ENCODE data around the gene MACIR. TPM values are rescaled to one million over a fixed set of nuclear protein-coding genes. Genes with fewer than 3 reads are reported as not detected.

The MACIR gene
- total and polyA plus RNA-seq, 9 of the 15 experiments (the other 6 are each of a cell fraction or from before 2014, with no cell fraction given), result 1.4 to 11.6 (median 9.4) TPM

DNA sequence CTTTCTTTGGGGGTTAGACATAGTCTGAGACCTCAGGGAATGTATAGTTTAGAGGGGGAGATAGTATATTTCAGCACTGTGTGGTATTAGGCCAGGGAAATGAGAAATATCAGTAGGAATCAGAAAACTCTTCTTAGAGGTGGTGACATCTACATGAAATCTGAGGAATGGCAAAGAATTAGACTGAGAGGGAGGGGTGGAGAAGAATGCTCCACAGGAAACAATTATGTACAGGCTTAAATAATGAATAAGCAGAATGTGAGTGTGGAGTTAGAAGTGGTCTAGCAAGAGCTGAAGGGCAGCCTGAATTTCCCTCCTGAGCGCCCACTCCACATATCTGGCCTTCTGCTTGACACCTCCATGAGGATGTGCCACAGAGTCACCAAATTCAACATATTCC is 3.6 kb upstream of the MACIR start:
- Histone ChIP-seq H3K9ac (ENCODE audit: insufficient read depth in 1 of 2, low read depth in 2 of 2, low read length in 2 of 2) (no peak overlapping the region), H3K4me1 (replicated peaks in 1 of 2; ENCODE audit: control insufficient read depth in 2 of 2, insufficient read depth in 2 of 2, low read length in 2 of 2) (peaks cover 3 to 12% of the 10 kb centered on the region in 2 experiments; a peak in 2 of 5 replicates), H3K79me2 (ENCODE audit: control insufficient read depth, insufficient read depth, low read length) (peaks cover 13% of the 10 kb centered on the region), H3K27ac (ENCODE audit: extremely low read depth, low read depth, low read length) (no peak overlapping the region), H3K4me3 (no peak overlapping the region), H3K9me1 (ENCODE audit: control insufficient read depth, insufficient read depth, low read length) (no peaks in the 10 kb centered on the region), H3K4me2 (ENCODE audit: insufficient read depth, low read length) (no peak overlapping the region), H3K36me3 (ENCODE audit: control insufficient read depth, insufficient read depth, low read length) (no peaks in the 10 kb centered on the region), H4K20me1 (replicated peaks; ENCODE audit: control insufficient read depth, insufficient read depth, low read length) (no peaks in the 10 kb centered on the region), H2AFZ (ENCODE audit: low read depth, low read length) (no peak overlapping the region), H3K27me3 (ENCODE audit: control insufficient read depth in 2 of 2, insufficient read depth in 2 of 2, low read length in 2 of 2) (no peaks in the 10 kb centered on the region; a peak in 1 of 5 replicates), H3K9me3 (replicated peaks; ENCODE audit: control insufficient read depth, insufficient read depth, low read depth, low read length) (no peaks in the 10 kb centered on the region)
- FAIRE-seq (no peak), ATAC-seq (no peak), DNase-seq (ENCODE audit: extremely low read depth in 1 of 4, low spot score in 3 of 4) (no peak)
- BruUV-seq (replicated peaks), result no TSS peak
- ChIA-PET CTCF (ENCODE audit: low intra/inter-chr PET ratio) (no interaction called here), POLR2A (interaction anchor here (0.6 kb wide), 1 partner anchor 160 kb away, joined by 3 read pairs; no protein-coding TSS in a partner anchor)
- 0% methylated on average over 1 of the region's 1 CpG for WGBS (ENCODE audit: insufficient coverage, low coverage, missing lambda C conversion rate)
- in situ Hi-C loops (cut with MboI) (no loop called here), intact Hi-C loops (cut with micrococcal nuclease) (loop anchor here (10.0 kb wide), 1 partner anchor 310 kb away; the partner anchor contains the start of gene NUDT12)
- TF ChIP-seq DDX20 (tag; IDR thresholded peaks at IDR 0.05; ENCODE audit: low read depth) (no peak), ZNF551 (CRISPR knock-in tag; IDR thresholded peaks at IDR 0.05) (no peak)
- TF ChIP-seq, protein P1, sequence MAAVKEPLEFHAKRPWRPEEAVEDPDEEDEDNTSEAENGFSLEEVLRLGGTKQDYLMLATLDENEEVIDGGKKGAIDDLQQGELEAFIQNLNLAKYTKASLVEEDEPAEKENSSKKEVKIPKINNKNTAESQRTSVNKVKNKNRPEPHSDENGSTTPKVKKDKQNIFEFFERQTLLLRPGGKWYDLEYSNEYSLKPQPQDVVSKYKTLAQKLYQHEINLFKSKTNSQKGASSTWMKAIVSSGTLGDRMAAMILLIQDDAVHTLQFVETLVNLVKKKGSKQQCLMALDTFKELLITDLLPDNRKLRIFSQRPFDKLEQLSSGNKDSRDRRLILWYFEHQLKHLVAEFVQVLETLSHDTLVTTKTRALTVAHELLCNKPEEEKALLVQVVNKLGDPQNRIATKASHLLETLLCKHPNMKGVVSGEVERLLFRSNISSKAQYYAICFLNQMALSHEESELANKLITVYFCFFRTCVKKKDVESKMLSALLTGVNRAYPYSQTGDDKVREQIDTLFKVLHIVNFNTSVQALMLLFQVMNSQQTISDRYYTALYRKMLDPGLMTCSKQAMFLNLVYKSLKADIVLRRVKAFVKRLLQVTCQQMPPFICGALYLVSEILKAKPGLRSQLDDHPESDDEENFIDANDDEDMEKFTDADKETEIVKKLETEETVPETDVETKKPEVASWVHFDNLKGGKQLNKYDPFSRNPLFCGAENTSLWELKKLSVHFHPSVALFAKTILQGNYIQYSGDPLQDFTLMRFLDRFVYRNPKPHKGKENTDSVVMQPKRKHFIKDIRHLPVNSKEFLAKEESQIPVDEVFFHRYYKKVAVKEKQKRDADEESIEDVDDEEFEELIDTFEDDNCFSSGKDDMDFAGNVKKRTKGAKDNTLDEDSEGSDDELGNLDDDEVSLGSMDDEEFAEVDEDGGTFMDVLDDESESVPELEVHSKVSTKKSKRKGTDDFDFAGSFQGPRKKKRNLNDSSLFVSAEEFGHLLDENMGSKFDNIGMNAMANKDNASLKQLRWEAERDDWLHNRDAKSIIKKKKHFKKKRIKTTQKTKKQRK (IDR thresholded peaks at IDR 0.05; ENCODE audit: borderline replicate concordance, low read depth, low read length), result no peak
- TF ChIP-seq, protein P2, sequence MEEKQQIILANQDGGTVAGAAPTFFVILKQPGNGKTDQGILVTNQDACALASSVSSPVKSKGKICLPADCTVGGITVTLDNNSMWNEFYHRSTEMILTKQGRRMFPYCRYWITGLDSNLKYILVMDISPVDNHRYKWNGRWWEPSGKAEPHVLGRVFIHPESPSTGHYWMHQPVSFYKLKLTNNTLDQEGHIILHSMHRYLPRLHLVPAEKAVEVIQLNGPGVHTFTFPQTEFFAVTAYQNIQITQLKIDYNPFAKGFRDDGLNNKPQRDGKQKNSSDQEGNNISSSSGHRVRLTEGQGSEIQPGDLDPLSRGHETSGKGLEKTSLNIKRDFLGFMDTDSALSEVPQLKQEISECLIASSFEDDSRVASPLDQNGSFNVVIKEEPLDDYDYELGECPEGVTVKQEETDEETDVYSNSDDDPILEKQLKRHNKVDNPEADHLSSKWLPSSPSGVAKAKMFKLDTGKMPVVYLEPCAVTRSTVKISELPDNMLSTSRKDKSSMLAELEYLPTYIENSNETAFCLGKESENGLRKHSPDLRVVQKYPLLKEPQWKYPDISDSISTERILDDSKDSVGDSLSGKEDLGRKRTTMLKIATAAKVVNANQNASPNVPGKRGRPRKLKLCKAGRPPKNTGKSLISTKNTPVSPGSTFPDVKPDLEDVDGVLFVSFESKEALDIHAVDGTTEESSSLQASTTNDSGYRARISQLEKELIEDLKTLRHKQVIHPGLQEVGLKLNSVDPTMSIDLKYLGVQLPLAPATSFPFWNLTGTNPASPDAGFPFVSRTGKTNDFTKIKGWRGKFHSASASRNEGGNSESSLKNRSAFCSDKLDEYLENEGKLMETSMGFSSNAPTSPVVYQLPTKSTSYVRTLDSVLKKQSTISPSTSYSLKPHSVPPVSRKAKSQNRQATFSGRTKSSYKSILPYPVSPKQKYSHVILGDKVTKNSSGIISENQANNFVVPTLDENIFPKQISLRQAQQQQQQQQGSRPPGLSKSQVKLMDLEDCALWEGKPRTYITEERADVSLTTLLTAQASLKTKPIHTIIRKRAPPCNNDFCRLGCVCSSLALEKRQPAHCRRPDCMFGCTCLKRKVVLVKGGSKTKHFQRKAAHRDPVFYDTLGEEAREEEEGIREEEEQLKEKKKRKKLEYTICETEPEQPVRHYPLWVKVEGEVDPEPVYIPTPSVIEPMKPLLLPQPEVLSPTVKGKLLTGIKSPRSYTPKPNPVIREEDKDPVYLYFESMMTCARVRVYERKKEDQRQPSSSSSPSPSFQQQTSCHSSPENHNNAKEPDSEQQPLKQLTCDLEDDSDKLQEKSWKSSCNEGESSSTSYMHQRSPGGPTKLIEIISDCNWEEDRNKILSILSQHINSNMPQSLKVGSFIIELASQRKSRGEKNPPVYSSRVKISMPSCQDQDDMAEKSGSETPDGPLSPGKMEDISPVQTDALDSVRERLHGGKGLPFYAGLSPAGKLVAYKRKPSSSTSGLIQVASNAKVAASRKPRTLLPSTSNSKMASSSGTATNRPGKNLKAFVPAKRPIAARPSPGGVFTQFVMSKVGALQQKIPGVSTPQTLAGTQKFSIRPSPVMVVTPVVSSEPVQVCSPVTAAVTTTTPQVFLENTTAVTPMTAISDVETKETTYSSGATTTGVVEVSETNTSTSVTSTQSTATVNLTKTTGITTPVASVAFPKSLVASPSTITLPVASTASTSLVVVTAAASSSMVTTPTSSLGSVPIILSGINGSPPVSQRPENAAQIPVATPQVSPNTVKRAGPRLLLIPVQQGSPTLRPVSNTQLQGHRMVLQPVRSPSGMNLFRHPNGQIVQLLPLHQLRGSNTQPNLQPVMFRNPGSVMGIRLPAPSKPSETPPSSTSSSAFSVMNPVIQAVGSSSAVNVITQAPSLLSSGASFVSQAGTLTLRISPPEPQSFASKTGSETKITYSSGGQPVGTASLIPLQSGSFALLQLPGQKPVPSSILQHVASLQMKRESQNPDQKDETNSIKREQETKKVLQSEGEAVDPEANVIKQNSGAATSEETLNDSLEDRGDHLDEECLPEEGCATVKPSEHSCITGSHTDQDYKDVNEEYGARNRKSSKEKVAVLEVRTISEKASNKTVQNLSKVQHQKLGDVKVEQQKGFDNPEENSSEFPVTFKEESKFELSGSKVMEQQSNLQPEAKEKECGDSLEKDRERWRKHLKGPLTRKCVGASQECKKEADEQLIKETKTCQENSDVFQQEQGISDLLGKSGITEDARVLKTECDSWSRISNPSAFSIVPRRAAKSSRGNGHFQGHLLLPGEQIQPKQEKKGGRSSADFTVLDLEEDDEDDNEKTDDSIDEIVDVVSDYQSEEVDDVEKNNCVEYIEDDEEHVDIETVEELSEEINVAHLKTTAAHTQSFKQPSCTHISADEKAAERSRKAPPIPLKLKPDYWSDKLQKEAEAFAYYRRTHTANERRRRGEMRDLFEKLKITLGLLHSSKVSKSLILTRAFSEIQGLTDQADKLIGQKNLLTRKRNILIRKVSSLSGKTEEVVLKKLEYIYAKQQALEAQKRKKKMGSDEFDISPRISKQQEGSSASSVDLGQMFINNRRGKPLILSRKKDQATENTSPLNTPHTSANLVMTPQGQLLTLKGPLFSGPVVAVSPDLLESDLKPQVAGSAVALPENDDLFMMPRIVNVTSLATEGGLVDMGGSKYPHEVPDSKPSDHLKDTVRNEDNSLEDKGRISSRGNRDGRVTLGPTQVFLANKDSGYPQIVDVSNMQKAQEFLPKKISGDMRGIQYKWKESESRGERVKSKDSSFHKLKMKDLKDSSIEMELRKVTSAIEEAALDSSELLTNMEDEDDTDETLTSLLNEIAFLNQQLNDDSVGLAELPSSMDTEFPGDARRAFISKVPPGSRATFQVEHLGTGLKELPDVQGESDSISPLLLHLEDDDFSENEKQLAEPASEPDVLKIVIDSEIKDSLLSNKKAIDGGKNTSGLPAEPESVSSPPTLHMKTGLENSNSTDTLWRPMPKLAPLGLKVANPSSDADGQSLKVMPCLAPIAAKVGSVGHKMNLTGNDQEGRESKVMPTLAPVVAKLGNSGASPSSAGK (IDR thresholded peaks at IDR 0.05), result no peak
